Sigmoid colon (tissue), 4 donors: ENCODE measurements around the gene KLK7.

Experiments
- EP300 ChIP-seq, 4 donors: sonication (generic); formaldehyde crosslinking; IDR thresholded peaks; one replicate each; pipeline ENCODE4 v1.6.1; 2017; ENCODE audit warnings: antibody characterized with exemption in 4 of 4
- POLR2A ChIP-seq, 2 donors: fragments of 450-650 bp; IDR thresholded peaks; one replicate each; pipeline ENCODE4 v1.6.1; 2016; ENCODE audit warnings: antibody characterized with exemption in 2 of 2, mild to moderate bottlenecking in 2 of 2, moderate library complexity in 2 of 2
- POLR2AphosphoS5 ChIP-seq, 4 donors: sonication (generic); formaldehyde crosslinking; IDR thresholded peaks; one replicate each; pipeline ENCODE4 v1.6.1; 2017; ENCODE audit warnings: antibody characterized with exemption in 4 of 4
- TF ChIP-seq, protein P1 (sequence below), 4 experiments: fragments of 450-650 bp in 3 of 4; fragments of 200-600 bp in 1 of 4; IDR thresholded peaks; one replicate each; pipeline ENCODE4 v1.5.1; 2016 to 2019; ENCODE audit warnings: antibody characterized with exemption in 4 of 4, mild to moderate bottlenecking in 3 of 4, moderate library complexity in 2 of 4

DNA sequence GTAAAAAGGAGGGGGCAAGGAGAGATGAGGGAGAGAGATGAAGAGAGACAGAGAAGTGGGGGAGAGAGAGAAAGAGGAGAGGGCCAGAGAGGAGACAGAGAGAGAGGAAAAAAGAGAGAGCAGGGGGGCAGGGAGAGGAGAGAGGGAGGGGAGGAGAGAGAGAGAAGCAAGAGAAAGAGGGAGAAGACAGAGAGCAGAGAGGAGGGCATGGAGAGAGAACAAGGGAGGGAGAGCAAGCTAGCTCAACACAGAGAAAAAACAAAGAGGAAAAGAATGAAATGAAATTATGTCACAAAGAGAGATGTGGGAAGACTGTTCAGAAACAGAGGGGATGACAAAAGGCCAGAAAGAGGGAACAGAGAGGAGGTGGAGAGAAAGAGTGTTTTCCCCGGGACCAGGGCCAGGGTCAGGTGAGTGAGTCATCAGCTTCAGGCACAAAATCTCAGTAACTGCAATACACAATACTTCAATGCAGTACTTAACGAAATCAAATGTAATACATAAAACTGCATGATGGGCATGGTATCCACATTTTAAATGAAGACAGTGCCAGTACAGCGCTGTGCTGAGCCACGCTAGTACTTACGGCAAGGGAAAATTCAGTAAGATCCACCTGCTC, 4.8 kb downstream of the KLK7 start:
- TF ChIP-seq POLR2AphosphoS5 (IDR thresholded peaks at IDR 0.05) (no peak), POLR2A (IDR thresholded peaks at IDR 0.05) (no peak), EP300 (IDR thresholded peaks at IDR 0.05) (no peak)
- TF ChIP-seq, protein P1, sequence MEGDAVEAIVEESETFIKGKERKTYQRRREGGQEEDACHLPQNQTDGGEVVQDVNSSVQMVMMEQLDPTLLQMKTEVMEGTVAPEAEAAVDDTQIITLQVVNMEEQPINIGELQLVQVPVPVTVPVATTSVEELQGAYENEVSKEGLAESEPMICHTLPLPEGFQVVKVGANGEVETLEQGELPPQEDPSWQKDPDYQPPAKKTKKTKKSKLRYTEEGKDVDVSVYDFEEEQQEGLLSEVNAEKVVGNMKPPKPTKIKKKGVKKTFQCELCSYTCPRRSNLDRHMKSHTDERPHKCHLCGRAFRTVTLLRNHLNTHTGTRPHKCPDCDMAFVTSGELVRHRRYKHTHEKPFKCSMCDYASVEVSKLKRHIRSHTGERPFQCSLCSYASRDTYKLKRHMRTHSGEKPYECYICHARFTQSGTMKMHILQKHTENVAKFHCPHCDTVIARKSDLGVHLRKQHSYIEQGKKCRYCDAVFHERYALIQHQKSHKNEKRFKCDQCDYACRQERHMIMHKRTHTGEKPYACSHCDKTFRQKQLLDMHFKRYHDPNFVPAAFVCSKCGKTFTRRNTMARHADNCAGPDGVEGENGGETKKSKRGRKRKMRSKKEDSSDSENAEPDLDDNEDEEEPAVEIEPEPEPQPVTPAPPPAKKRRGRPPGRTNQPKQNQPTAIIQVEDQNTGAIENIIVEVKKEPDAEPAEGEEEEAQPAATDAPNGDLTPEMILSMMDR (IDR thresholded peaks at IDR 0.05): no peak
